HG02610 (cell line): Measurements from ENCODE around the gene ELK4.

Experiments
- ATAC-seq: cut with Tn5 transposase; IDR thresholded peaks from one replicate; pipeline ENCODE4 v1.9.1; 2021; ENCODE audit warnings: mild to moderate bottlenecking, moderate library complexity; ENCODE audit not compliant: unreplicated experiment

The ELK4 gene

DNA sequence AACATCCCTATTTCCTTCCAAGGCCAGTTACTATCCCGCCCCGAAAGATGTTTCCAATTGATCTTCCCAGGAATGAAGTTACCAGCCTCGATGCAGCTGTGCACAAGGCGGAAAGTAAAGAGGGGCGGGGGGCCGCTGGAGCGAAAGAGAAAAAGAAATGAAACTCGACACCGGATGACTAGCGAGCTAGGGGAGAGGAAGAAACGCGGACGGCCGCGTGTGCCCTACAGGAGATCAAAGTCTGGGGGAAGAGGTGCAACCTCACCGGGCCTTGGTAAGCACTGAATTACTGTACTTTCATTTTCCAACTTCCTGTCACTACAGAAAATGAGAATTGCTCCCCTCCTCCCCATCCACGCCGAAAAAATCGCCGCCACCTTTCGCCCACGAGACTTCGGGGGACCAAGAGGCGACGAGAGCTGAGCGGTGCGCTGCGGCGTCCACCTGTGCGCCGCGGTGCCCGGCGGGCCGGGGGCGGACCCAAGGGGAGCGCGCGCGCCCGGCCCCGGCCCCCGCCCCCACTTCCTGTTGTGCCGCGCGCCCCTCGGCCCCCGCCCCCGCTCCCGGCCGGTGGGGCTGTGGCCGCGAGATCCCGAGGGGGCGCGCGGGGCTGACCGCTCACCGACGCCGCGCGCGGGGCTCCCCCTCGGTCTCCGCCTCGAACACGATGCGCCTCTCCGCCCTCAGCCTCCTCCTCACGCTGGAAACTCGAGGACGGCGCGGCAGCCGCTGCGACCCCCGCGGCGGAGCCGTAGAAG is 622 bp downstream of the ELK4 start:
- peak; percentile 69 for ATAC-seq

DNA sequence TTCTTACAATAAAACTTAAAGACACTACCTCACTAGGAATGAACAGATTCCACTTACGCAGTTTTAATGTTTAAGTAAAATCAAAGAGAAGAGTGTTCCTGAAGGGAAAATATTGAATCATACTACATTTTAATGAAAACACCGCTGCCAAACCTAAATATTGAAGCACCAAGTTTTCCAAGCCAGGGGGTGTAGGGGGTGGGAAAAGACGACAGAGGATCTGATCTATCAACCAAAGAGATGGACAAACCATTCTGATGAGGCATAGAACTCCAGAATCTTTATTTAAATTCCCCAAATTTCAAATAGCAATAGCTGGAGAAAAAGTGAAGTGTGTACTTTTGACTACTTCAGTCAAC is 1.2 kb downstream of the ELK4 start:
- ATAC-seq: no peak

DNA sequence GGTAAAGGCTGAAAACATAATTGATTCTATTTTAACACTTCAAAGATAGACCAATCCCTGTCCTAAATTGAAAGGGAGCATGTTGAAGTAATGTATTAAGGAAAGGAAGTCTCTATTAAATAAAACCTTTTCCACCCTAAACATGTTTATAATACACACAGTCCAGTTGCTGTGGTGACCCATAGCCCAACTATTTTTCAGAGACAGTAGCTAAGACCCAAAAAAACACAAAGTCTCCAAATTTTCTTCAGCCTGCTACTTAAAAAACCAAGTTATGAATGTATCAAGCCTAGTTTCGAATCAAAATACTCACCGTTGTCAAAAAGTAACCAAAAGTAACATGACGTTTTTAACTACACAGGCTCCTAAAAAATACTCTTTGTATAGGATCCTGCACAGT is 1.6 kb downstream of the ELK4 start:
- no peak for ATAC-seq

DNA sequence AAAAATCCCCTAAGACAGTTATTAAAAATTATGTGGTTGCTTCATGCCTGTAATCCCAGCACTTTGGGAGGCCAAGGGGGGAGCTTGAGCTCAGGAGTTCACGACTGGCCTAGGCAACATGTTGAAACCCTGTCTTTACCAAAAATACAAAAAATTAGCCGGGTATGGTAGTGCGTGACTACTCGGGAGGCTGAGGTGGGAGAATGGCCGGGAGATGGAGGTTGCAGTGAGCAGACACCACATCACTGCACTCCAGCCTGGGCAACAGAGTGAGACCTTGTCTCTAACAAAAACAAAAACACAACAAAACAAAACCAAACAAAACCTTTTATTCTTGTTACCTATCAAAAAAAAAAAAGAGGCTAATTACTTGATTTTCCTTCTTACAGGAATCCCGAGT is 2.1 kb downstream of the ELK4 start:
- no peak for ATAC-seq

DNA sequence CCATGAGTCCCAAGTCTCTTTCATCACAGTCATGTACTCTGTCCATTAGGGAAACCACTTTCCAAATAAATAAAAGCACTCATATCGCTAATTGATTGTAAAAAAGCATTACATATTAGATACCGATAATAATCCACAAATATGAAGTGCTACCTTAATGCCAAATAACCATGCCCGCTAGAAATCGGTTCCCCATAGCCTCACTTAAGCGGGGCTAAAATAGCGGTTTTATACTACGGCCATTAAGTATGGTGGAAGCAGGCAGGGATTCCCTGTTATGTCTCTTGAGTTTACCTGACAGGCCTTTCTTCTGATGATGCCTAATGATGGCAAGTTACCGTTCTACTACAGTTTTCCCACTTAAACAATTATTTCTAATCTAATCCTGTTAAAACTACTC is 3.9 kb downstream of the ELK4 start:
- ATAC-seq: no peak

DNA sequence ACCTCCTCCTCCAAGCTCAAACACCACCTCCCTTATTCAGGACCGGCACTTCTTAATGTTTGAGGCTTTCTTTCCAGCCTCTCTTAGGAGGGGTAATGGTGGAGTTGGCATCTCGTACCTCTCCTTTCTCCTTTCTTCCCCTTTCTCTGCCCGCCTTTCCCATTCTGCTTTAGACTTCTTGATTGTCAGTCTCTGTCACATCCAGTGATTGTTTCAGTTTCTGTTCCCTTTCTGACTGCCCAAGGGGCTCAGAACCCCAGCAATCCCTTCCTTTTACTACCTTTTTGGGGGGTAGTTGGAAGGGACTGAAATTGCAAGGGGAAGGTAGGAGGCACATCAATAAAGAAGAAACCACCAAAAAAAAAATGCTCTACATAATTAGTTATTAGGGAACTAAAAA is 5.6 kb downstream of the ELK4 start:
- no peak for ATAC-seq

DNA sequence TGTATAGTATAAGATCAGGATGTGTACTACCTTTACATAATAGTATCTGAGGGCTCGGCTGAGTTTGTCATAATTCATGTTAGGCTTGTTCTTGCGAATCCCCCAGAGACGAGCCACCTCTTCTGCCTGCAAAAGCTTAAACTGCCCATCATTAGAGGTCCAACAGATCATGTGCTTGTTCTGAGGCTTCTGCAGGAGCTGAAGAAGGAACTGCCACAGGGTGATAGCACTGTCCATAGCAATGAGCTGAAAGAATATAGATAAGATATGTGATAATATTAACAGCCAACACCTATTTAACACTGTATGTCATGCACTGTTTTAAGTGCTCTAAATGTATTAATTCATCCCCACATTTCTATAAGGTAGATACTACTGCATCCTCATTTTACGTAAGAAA is 8.2 kb downstream of the ELK4 start:
- ATAC-seq: no peak

DNA sequence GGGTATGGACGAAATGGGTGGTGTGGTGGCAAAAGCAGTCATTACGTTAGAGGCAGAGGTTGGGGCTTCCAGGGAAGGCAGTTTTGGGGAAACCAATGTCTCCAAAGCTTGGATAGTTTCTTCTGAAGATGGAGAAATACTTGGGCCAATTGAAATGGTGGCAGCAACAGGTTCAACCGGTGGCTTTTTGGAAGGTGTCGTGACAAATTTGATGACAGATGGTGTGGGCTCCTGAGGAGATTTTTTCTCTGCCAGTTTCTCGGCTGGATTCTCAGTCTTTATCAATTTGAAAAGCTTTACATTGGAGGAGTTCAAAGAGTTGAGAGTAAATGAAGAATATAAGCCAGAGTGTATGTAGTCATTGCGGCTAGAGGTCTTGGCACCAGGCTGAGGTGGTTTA is 11.5 kb downstream of the ELK4 start:
- no peak for ATAC-seq

DNA sequence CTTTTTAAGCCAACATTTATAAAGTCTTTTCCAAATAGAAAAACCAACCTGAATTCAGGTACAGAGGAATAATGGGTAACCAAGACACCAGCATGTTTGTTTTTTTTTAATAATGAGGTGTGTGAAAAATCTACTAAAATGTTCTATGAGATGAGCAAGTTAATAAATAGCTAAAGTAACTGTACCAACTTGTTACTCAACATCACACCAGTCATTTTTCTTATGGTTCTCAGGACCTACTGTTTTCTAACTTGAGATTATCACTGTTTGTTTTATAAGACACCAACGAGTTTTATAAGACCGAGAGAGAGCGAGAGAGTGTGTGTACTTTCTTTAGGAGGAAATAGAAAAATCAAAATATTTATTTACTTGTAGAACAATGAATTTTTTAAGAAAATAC is 12.4 kb downstream of the ELK4 start:
- ATAC-seq: no peak

DNA sequence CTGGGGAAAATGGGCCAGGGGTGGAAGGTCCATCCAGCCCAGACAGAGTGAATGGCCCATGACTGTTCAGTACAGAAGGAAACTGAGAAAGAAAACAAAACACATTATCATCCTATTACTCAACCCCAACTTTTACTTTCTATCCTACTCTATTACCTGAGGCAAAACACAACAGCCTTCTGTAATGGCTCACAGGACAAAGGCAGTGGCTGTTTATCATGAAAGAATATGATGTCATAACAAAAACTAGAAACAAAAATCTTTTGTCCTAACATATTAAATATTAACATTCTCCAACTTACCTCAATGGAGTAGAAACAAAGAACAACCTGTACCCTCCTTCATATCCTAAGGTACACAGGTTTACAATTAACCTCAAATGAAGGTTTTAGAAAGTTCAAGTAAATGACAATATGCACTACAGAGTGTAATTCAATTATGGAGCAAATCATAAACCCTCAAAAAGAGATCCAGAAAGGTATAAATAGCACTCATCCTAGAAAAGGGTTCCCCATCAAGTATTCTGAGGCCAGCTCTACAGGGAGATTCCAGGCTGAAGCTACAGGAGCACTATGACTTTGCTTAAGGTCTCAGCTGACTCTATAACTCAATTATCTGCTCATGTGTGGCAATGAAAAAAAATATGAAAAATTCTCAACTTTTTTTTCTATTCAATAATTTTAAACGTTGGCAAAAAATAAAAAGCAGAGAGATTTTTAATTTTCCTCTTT is 15.1 kb downstream of the ELK4 start:
- peak; percentile 93 for ATAC-seq

DNA sequence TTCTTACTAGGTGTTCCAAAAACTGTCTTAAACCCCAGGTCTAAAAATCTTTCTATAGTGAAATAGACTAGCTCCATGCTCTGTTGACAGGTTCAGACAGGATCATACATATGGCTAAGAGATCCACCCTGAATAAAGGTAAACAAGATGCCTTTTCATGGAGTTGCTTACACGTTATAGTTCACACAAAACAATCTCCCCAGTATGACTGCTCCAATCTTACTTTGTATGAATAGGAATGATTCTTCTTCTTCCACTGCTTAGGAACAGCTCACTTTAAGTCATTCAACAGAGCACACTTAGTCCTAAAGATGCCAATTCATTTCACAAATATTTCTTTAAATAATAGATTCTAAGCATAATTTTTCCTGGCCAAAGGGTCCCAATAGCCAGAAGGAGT is 16.0 kb downstream of the ELK4 start:
- ATAC-seq: no peak

DNA sequence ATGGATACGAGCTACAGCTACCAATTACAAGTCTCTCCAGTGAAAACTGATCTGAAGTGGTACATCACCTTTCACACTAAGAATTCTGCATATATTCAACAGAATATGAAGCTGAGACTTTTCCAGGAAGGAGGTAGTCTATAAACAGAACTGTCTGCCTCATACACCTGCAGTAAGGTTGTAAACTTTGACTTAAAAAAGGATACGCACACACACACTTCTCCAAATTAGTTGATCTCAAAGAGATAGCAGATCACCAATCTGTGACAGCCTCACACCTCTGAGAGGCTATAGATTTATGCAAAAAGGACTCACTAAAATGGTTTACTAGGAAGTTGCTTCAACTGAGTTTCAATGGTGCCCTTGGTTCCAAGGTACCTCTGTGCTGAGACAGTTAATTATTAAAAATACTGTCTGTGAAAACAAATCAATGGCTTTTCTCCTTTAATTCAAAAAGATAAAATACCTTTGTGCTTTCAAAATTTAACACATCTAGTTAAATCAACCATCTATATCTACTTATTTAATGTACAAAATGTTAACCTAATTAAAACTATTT is 17.9 kb downstream of the ELK4 start:
- ATAC-seq: no peak

DNA sequence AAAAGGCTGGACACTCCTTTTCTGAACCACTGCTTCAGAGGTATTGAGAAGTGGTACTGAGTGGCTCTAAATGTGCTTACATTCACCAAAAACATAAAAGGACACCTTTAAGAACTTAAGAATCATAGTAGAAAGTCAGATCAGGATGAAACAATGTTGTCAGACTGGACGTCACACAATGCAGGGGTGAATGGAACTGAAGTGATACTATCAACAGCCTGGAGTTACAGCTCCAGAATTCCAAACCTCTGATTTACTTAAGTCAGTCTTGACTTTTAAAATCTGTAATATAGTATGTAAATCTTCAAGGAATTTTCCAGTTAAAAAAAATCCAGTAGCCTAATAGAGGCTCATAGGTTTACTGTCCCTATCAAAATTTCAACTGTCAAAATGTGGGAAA is 19.3 kb downstream of the ELK4 start:
- ATAC-seq: no peak

DNA sequence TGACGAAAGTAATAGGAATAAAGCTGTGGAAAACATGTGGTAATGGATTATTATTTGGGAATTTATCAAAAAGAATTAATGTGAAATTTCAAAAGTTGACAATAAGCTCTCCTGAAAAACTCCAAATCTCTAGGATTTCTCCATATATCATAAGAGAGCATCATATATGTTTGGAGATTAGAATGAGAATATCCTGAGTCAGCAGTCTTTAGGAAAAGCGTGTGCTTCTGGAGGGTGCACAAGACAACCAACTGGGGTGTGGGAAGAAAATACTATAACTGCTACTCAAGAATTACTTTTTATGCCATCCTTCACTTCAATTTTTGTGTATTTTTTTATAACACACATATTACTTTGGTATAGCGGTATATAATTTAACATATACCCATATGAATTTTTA is 19.7 kb downstream of the ELK4 start:
- ATAC-seq: no peak

DNA sequence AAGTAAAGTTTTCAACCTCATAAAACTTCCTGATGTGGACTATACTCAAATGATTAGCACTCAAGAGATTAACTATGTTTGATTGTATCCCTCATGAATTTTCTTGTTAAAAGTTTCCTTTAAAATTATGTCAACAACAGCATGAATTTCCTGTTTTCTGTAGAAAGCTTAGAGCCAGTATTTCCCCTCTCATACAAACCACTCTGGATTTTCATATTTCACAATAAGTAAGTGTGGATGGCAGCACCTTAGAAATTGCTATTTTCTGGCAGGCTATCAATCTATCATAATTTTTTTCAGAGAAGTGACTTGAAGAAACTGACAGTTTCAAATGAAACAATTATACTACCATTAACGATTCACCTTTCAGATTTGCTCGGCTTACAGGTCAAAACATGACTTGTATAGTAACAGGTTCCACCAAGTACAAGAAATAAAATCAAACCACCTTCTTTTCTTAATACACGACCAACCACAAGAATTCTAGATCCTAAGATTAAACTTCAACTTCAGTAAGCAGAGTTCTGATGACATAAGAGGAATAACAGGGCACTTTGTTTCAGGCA is 20.8 kb downstream of the ELK4 start:
- ATAC-seq: no peak

DNA sequence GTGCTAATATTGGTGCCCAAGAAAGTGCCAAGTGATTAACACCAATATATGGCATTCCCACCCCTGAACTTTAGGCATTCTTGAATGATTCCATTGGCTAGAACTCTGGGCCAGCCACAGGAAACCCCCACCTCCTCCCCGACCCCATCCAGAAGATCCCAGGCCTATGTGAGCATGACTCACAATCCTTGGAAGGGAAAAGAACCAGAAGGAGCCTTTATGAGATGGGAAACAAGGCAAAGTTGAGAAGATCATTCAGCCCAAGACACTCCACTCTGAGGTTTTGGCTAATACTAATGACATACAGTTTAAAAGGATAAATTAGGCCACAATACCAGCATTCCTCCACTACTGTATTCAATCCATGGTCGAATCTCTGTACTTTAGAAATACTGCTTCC is 21.8 kb downstream of the ELK4 start:
- ATAC-seq: no peak

DNA sequence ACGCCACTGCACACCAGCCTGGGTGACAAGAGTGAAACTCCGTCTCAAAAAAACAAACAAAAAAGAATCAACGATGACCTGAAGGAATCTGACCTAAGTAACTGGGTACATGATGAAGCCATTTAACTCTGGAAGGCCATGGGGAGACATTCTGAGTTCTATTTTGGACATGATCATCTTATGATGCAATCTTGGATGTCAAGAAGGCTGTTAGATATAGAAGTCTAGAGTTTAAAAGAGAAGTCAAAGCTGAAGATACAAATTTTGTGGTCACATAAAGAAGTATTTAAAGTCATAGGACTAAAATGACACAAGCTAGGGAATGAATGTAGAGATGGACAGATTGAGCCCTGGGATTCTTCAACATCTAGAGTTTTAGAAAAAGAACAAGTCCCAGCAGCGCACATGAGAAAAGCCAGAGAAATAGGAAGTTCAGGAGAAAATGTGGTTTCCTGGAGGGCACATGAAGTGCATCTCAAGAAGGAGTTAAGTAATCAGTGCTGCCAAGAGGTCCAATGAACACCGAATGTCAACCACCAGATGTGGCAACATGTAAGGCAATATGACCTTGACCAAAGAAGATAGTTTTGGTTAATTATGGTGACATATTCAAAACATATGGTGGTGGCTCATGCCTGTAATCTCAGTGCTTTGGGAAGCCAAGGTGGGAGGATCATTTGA is 26.8 kb downstream of the ELK4 start:
- no peak for ATAC-seq

DNA sequence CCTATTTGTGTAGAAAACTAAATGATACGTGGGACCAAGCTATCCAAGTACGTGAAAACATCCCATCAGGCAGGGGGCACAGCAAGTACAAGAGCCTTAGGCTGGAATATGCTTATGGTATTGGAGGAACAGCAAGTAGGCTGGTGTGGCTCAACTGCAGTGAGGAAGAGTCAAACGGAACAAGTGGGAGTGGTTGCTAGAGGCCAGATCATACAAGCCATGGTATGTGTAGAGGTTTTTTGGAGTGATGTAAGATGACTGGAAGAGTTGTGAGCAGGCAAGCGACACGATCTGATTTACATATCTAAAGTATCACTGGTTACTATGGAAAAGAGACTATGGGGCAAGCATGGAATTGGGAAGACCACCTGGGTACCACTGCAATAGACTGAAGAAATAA is 27.8 kb downstream of the ELK4 start:
- ATAC-seq: no peak

DNA sequence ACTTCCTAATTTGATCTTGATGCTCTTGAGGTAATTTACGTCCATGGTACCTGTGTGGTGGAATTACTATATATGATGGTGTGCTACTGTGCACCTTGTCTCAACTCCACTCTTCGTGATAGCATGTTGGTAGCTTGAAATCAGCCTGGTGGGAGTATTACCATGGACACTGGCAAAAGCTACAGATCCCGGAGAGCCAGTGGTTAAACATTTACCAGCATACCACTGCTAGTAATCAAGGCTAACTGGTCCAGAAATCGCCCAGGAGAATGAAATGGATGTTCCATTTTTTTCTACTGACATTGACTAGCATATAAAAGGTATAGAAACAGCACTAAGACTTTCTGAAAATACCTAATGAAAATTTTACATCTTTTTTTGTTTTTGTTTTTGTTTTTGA is 30.6 kb downstream of the ELK4 start:
- no peak for ATAC-seq

DNA sequence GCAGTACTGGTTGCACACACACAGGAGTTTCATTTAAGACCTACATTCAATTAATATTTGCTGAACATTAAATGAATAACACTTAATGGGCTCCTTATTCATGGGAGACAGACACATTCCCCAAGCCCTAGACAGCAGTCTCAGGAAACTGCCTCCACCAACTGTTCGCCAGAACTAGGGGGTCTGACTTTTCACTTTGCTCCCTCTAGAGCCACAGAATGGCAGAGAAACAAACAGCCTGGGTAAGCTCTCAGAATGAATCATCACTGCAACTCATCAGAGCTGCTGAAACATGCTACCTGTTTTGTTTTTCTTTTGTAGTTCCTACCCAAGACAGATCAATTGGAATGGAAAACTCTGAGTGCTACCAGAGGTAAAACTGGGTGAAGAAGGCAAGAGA is 31.7 kb downstream of the ELK4 start:
- ATAC-seq: no peak

DNA sequence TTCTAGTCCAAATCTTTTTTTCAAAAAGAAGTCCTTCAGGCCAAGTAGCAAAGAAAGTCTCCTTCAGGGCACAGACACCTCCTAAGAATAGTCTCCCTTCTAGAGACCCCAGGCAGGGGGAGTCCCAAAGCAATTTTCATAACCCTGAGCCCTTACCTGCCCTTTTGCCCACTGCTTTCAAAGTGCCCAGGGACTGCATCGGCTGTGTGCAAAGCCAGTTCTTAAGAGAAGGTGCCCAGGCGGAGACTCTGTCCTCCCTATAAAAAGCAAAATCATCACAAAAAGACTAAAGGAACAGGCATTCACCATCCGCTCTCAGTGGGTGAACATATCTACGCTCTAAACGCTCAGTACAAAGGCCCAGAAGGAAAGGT is 32.2 kb downstream of the ELK4 start:
- ATAC-seq: no peak
